Stimulated activated CD4-positive, alpha-beta T cell treated with anti-CD3 and anti-CD28 coated beads, Interleukin-1b, Interleukin-23, amount 100 ng/mL, for 24 hours (primary cell): ENCODE results near the gene MED13.

Experiments used
- DNase-seq, 4 experiments: peaks; one replicate each; pipeline ENCODE4 v3.0.0-alpha.2; 2020; ENCODE audit warnings: low read depth in 4 of 4, low spot score in 1 of 4

The MED13 gene

DNA sequence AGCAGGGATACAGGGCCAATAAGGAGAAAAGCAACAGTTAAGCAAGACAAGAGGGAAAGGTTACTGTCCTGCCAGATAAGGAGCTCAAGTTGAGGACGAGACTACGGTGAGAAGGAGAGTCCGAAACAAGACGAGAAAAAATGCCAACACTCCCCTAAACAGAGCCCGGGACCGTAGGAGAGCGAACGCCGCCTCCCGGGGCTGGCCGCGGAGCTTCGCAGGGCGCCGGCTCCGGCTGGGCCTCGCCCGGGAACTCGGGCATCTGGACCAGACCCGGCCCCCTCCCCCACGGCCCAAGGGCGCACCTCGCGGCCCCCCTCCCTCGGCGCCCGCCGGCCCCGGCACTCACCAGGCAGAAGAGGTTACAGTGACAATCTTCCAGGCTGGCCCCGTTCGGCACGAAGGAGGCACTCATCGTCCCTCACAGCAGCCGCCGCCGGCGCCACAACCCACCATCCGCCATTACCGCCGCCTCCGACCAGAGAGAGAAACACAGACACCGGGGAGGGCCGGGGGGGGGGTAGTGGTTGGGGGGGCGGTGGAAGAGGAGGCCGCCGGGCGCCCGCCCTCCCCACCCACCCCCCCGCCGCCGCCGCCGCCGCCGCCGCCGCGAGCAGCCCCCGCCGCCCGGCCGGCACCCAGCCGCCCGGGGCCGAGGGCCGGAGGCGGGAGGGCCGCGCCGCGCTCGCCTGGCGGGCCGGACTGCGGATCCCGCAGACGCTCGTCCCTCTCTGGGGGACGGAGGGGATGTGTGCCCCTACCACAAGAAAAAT lies at the start of gene MED13:
TSS of gene MED13 (minus strand) at position 488 of the 773 bp plus-strand sequence. CDS start at position 415, 73 bp downstream.
- peak in 3 of 4 experiments; percentile 19 to 31 (median 30) for DNase-seq

GRCh38 chr17:62112229-62112628 lies 47.2 kb upstream of the MED13 start:
- no peak for DNase-seq

DNA sequence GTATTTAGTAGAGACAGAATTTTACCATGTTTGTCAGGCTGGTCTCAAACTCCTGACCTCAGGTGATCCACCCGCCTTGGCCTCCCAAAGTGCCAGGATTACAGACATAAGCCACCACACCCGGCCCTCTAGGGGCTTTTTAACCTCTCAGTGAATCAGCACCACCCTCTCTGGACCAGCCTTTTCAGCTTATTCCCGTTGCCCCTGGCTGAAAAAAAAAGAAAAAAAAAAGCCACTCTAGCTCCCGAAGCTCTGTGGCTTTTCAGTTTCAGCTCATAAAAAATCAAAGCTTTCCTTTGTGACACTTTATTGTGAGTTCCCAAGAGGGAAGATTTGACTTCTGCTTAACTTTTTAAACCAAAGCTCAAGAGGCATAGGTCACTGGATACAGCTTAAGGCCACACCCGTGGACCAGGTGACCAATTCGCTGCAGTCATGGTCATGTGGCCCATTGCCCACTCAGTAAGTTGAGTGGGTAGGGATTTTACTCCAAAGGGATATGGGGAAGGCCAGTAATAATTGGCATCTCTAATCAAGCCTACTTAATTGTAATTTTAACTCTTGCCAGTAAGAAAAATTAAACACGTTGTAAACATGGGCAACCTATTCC lies 46.6 kb upstream of the MED13 start:
- DNase-seq, result no peak

DNA sequence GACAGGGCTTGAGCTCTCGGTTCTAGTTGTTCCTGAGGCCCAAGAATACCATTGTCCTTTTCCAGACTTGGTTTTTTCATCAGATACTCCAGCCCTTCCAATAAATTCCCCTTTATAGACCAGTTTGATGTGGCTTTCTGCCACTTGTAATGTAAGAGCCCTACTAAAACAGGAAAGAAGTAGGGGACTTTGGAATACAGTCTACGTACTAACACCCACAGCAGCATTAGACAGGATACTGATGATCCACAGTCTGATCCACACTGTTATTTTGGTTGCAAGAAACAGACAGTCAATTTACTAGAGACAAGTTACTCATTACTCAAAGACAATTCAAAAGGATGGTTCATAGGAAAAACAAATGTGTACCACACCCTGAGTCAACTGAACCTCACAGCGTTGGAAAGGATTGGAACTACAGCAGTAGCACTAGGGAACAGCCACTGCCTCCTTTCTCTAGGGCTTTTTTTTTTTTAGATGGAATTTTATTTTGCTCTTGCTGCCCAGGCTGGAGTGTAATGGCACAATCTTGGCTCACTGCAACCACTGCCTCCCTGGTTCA lies 45.9 kb upstream of the MED13 start:
- no peak for DNase-seq

DNA sequence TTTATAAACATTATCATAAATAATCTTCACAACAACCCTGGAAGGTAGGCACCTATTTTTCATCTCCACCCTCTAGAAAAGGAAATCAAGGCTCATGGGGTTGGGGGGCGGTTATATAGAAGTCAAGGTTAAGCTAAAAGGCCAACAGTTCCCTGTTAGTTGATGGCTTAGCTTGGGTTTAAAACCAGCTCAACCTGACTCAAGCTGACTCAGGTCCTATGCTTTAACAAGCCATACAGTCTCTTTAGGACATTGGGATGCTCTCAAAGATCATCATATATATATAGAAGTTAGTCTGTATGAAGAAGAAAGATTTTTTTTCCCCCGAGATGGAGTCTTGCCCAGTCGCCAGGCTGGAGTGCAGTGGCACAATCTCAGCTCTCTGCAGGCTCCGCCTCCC lies 44.8 kb upstream of the MED13 start:
- no peak for DNase-seq

DNA sequence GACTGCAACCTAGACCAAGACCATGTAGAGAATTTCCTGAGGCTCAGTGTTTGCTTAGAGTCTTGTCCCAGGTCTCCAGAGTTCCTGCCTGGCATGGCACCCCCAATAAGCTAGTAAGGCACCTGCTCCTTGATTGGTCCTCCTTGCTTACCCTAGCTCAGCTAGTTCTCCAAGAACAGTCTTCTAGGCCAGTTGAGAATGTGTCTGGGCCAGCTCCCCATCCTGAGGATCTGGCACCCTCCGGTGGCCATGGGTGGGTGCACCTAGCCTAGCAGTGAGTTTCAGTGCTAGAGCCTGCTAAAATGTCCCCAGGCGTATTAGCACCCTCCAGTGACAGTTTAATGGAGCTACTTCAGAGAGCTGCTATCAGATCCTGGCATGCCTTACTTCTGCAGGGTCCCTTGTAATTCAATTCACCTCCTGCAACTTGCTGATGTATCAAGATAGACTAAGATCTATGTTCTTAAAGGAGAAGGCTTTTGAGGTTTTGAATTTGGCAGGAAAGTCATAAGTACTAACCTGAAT lies 44.4 kb upstream of the MED13 start:
- DNase-seq, result peak in 2 of 4 experiments; percentile 14 to 45

DNA sequence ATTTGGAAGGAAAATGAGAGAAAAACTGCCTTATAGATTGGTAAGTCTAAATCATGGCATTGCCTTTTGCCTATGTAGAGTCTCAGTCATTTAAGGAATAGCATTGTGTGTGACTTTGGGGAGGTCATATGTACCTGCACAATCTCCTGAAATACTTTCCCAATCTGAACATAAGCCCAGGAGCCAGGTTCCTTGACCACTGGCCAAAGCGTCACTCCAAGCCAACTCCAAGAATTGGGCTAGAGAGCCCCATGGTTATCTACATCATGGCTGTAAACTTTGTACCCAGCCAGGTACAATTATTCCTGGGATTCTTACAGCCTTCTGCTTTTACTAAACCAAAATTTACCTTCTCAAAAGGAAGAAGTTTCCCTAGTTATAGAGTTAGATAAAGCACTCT lies 40.8 kb upstream of the MED13 start:
- no peak for DNase-seq

GRCh38 chr17:62105357-62105756 lies 40.3 kb upstream of the MED13 start:
- DNase-seq, result no peak

DNA sequence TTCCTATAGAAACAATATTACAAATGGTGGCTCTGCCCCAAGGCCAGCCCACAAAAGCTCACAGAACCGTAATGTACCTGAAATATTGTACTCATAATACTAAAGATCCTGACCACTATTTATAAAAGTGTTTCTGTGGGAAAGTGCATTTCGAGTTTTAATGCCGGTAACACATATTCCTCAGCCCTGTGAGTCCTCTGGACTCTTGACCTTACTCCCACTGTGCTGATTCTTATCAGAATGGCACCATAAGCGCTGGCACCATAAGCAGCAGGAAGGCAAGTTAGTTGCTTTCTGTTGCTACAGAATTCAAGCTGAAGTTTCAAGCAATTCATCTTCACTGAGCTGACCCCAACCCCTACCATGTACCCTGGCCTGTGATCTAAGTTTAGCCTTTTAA lies 36.4 kb upstream of the MED13 start:
- no peak for DNase-seq

GRCh38 chr17:62101090-62101489 lies 36.0 kb upstream of the MED13 start:
- no peak for DNase-seq

DNA sequence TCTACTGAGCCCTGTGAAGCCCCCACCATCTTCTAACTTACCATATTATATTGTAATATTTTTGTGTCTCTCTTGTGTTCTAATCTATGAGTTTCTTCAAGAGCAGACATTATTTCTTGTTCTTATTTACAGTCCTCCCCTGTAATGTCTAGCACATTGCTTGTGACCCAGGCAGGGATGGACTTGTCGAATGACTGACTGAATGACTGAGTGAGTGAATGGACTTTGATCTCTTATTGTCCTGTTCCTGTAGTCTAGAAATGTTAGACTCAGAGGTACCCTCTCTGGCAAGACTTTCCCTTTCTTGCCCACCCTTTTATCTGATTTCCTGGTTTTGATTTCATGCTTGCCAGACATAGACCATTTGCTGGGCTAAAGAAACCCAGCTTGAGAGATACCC lies 35.0 kb upstream of the MED13 start:
- DNase-seq, result no peak

GRCh38 chr17:62099532-62099931 lies 34.5 kb upstream of the MED13 start:
- no peak for DNase-seq

DNA sequence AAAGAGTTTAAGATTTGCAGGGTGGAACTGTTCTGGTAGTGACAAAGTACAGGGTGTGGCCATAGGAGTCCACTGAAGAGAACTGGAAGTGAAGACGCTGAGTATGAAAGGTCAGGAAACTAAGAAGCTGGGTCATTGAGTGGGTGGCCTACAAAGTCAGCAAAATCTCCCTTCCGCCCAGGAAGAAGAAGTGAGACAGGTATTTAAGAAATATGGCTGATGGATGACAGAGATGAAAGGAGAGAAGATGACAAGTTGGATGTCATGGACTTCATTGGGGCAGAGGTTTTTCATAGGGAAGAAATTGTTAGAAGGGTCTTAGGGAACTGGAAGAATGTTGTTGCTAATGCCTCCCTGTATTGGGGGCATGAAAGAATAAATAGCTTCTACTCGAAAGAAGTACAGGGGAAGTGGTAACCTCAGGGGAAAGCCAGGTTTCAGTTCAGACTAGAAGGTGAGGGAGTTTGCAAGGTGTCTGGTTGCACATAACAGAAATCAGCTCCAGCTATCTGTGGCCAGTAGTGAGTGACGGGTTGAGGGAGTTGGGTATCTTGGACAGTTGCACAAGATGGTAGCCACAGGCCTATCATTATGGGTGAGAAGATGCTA lies 33.6 kb upstream of the MED13 start:
- DNase-seq, result no peak

DNA sequence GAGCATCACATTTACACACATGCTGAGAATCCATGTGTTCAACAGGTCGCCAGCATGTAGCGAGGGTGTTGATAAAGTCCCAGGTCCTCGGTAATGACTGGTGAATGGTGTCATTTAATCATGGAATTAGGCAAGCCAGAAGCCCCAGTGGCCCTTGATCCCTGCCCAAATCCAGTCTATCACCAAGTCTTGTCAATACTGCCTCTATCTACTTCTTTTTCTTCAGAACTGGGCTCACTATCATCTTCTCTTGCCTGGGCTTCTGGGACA lies 31.3 kb upstream of the MED13 start:
- DNase-seq, result no peak

- no peak for DNase-seq
Observed at GRCh38 chr17:62094175-62094574, 29.1 kb upstream of the MED13 start.

DNA sequence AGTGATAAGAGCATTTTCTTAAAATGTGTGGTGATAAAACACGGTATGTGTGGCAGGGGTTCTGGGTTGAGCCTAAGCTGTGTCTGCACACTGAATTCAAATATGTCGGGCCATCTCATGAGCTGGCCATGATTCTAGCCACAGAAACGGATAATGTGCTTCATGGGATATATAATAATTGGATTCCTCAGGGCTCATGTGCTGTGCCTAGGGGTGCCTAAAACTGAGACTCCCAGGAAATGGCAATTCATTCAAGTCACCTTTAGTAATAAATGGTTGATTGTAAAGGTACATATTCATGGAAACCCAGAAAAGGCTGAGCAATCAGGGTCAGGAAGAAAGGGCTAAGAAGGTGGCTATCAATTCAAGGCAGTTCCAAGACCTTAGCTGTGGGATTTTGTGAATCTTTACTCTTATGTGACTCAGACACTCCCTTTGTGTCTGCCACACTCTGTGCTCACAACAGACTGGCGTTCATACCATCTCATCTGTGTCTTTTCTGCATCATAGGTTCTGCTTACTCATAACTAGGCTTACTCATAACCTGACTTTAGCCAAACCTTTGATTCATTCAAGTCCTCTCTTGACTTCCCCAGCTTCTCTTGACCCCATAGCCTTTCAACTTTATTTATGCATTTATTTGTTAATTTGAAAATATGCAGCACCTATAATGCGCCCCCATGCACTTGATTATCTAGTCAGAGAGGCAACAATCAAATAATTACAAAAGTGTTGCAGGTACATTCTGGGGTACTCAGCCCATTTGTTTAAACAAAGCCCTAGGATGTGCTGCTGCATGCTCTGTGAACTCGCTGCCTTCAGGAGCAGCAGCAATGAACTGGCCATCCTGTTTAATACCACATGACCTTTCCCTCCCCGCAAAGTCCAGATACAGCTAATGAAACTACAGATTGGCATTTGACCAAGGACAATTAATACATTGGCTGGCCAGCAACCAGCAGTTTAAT lies 28.4 kb upstream of the MED13 start:
- DNase-seq, result no peak

DNA sequence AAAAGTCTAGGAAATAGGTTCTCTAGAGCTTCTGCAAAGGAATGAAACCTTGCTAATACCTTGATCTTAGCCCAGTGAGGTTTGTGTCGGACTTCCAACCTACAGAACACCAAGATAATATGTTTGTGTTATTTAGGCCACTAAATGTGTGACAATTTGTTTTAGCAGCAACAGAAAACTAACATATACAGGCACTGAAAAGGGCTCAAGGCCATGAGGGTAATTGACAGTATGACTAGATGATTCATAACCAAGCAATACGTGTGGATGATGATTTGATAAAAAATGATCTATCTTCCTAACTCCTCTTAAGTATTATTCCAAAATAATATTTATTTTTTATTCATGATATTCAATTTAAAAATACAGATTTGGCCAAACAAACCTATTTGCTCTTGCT lies 27.7 kb upstream of the MED13 start:
- DNase-seq, result no peak

DNA sequence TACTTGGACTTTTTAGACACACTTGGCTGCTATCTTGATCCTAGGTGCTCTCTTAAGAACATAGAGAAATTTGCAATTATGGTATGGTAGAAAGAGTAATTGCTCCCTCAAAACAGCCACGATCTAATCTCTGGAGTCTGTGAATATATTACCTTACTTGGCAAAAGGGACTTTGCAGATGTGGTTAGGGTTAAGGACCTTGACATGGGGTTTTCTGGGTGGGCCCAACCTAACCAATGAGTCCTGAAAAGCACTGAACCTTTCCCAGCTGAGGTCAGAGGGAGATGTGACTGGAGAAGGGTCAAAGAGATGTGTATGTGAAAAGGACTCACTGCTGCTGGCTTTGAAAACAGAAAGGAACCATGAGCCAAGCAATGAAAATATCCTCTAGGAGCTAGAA lies 26.7 kb upstream of the MED13 start:
- DNase-seq, result no peak

DNA sequence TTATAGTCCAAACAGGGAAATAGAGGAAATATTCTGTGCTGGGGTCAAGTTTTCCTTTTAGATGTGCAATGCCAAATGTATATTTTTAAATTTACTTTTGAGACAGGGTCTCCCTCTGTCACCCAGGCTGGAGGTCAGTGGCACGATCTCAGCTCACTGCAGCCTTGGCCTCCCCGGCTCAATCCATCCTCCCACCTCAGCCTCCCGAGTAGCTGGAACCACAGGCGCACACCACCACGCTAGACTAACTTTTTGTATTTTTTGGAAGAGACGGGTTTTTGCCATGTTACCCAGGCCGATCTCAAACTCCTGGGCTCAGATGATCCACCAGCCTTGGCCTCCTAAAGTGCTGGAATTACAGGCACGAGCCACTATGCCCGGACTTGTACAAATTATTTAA lies 25.8 kb upstream of the MED13 start:
- no peak for DNase-seq

DNA sequence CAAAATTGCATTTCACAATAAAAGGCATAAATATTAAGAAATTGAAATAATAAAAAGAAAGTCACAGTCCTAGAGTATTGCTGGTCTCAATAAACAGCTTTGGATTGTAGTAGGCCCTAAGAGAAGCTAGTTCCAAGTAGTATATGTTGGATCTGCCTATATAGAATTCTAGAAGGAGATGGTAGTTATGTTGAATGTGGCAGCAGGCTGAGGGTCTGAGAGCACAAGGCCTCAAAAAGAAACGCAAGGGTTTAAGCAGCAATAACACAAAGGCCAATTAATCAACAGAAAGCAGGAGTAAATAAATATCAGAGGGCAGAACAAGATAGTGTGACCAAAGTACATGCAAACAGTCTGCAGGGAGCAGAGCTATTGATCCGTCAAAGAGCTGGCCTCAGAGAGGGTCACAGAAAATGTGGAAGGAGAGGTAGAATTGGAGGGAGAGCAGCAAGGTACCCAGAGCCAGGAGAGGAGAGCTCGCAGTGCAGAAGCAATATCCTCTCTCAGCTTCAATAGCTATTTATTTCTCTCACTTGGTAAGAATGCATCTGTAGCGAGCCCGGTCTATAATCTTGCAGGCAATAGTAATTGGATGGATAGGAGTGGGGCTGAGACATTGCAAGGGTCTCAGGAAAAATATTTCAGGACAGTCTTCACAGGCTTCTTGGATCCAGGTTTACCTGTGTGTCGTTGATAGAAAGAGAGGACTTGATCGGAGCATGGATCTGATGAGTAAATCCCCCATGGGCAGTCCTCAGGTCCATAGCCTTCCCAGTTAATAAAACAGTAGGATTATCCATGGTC lies 25.1 kb upstream of the MED13 start:
- no peak for DNase-seq
